ENCODE data around the gene NRXN3. TPM values are rescaled to one million over a fixed set of nuclear protein-coding genes. Genes with fewer than 3 reads are reported as not detected.
A peak's percentile ranks its signal among the peaks of the same experiment; 100 is the strongest.

The NRXN3 gene
- total RNA-seq, 1 donor from 2014 or later = 18.0 TPM

DNA sequence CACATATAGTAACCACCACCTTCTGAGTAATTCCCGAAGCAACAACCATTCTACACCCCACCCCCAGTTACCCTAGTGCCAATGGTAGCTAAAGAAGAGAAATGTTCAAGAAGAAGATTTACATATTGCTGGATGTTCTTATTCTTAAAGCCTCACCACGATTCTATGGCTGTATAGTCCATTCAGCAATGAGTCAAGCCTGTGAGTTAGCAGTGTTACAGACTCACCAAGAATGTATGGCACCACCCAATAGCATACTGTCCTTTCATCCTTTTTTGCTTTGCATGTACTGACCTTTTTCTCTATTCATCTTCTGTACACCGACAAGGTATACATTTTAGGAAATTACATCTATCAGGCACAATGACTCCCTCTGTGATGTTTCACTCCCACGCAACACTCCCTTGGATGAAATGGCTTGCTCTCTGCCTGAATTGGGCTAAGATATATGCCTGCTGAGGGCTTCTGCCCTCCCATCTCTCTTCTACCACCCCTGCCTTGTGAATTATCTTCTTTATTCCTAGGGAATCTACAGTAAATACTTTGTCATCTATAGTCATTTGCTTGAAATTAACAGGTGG lies 1095.3 kb downstream of the NRXN3 start:
- H3K27ac Mint-ChIP-seq (ENCODE audit: unreplicated experiment) = peak overlapping the region; percentile 43
- Histone ChIP-seq H3K9ac (ENCODE audit: low read length) (no peak overlapping the region), H3K27me3 (ENCODE audit: insufficient read depth, low read length) (no peaks in the 10 kb centered on the region), H3K4me1 (ENCODE audit: insufficient read depth, low read length) (no peaks in the 10 kb centered on the region), H3K4me3 (ENCODE audit: insufficient read depth, low read depth, low read length) (no peak overlapping the region), H3K79me2 (ENCODE audit: insufficient read depth, low read length) (no peaks in the 10 kb centered on the region), H2AFZ (ENCODE audit: low read depth, low read length) (no peak overlapping the region), H3K4me2 (ENCODE audit: low read length) (no peak overlapping the region), H3K36me3 (ENCODE audit: insufficient read depth, low read length) (no peaks in the 10 kb centered on the region), H3K27ac (ENCODE audit: low read depth, low read length) (no peak overlapping the region), H4K20me1 (ENCODE audit: insufficient read depth, low read length) (no peaks in the 10 kb centered on the region), H3K9me3 (ENCODE audit: insufficient read depth, low read depth, low read length) (no peaks in the 10 kb centered on the region)
- no peaks in the 10 kb centered on the region for H3K9me3 Mint-ChIP-seq (ENCODE audit: unreplicated experiment)
- peaks cover 9% of the 10 kb centered on the region for H3K27me3 Mint-ChIP-seq (ENCODE audit: low read depth, unreplicated experiment)
- DNase-seq (ENCODE audit: low read depth) (no peak), FAIRE-seq (no peak)
- TF ChIP-seq, protein P1, sequence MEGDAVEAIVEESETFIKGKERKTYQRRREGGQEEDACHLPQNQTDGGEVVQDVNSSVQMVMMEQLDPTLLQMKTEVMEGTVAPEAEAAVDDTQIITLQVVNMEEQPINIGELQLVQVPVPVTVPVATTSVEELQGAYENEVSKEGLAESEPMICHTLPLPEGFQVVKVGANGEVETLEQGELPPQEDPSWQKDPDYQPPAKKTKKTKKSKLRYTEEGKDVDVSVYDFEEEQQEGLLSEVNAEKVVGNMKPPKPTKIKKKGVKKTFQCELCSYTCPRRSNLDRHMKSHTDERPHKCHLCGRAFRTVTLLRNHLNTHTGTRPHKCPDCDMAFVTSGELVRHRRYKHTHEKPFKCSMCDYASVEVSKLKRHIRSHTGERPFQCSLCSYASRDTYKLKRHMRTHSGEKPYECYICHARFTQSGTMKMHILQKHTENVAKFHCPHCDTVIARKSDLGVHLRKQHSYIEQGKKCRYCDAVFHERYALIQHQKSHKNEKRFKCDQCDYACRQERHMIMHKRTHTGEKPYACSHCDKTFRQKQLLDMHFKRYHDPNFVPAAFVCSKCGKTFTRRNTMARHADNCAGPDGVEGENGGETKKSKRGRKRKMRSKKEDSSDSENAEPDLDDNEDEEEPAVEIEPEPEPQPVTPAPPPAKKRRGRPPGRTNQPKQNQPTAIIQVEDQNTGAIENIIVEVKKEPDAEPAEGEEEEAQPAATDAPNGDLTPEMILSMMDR (IDR thresholded peaks at IDR 0.05; ENCODE audit: insufficient read depth, low read depth, low read length) = no peak
- TF ChIP-seq EZH2 (IDR thresholded peaks at IDR 0.05; ENCODE audit: insufficient read depth, low read length) = no peak
- H3K4me1 Mint-ChIP-seq (ENCODE audit: low read depth, unreplicated experiment) = peaks cover 4% of the 10 kb centered on the region
- no peaks in the 10 kb centered on the region for H3K36me3 Mint-ChIP-seq (ENCODE audit: low read depth, unreplicated experiment)
- no peak overlapping the region for H3K4me3 Mint-ChIP-seq (ENCODE audit: unreplicated experiment)

DNA sequence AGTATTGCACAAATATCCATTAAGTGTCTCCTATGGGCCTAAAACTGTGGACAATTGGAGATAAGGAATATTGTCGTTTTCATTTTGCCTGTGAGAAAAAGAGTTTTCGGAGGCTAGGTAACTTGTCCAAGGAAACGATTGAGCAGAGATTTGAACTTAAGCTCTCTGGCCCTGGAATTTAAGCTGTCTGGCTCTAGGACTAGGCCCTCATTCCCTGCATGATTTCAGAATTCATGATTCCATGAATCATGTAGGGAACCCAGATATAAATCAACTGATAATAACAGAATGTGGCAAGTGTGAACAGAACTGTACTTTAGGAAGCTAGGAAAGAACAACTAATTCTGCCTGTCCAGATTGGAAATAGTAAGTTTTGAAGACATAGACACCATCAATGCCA lies 1100.2 kb downstream of the NRXN3 start:
- H3K27me3 ChIP-seq (ENCODE audit: insufficient read depth, low read length) = no peaks in the 10 kb centered on the region
- peaks cover 2% of the 10 kb centered on the region for H3K4me1 Mint-ChIP-seq (ENCODE audit: low read depth, unreplicated experiment)
- no peak overlapping the region for H3K27ac ChIP-seq (ENCODE audit: low read depth, low read length)
- H3K4me2 ChIP-seq (ENCODE audit: low read length) = no peak overlapping the region
- no peaks in the 10 kb centered on the region for H3K36me3 Mint-ChIP-seq (ENCODE audit: low read depth, unreplicated experiment)
- no peak overlapping the region for H3K4me3 ChIP-seq (ENCODE audit: insufficient read depth, low read depth, low read length)
- FAIRE-seq (no peak), DNase-seq (ENCODE audit: low read depth) (no peak)
- H3K9me3 ChIP-seq (ENCODE audit: insufficient read depth, low read depth, low read length) = no peaks in the 10 kb centered on the region
- H3K4me3 Mint-ChIP-seq (ENCODE audit: unreplicated experiment) = no peak overlapping the region
- no peaks in the 10 kb centered on the region for H3K4me1 ChIP-seq (ENCODE audit: insufficient read depth, low read length)
- no peak overlapping the region for H3K9ac ChIP-seq (ENCODE audit: low read length)
- TF ChIP-seq, protein P1 (IDR thresholded peaks at IDR 0.05; ENCODE audit: insufficient read depth, low read depth, low read length) = no peak
- TF ChIP-seq EZH2 (IDR thresholded peaks at IDR 0.05; ENCODE audit: insufficient read depth, low read length) = no peak
- no peaks in the 10 kb centered on the region for H3K27me3 Mint-ChIP-seq (ENCODE audit: low read depth, unreplicated experiment)
- no peaks in the 10 kb centered on the region for H3K79me2 ChIP-seq (ENCODE audit: insufficient read depth, low read length)
- no peak overlapping the region for H3K27ac Mint-ChIP-seq (ENCODE audit: unreplicated experiment)
- no peaks in the 10 kb centered on the region for H4K20me1 ChIP-seq (ENCODE audit: insufficient read depth, low read length)
- no peak overlapping the region for H2AFZ ChIP-seq (ENCODE audit: low read depth, low read length)
- no peaks in the 10 kb centered on the region for H3K36me3 ChIP-seq (ENCODE audit: insufficient read depth, low read length)
- no peaks in the 10 kb centered on the region for H3K9me3 Mint-ChIP-seq (ENCODE audit: unreplicated experiment)

DNA sequence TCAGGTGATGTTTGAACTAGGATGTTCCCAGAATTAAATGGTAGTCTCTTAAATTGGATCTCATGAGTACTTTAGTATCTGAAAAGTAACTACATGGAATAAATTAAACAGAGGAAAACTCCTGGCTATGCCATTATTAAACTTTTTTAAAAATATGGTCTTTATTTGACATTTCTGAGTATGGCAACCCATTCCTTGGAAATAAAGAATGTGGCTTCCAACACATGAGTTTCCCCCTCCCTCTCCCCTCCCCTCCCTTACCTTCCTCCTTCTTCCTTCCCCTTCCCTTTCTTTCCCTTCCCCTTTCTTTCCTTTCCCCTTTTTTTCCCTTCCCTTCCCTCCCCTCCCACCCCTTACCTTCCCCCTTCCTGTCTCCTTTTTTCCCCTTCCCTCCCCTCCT lies 1100.9 kb downstream of the NRXN3 start:
- Histone ChIP-seq H3K9me3 (ENCODE audit: insufficient read depth, low read depth, low read length) (no peaks in the 10 kb centered on the region), H3K79me2 (ENCODE audit: insufficient read depth, low read length) (no peaks in the 10 kb centered on the region), H3K4me2 (ENCODE audit: low read length) (no peak overlapping the region), H3K27me3 (ENCODE audit: insufficient read depth, low read length) (no peaks in the 10 kb centered on the region), H3K4me1 (ENCODE audit: insufficient read depth, low read length) (no peaks in the 10 kb centered on the region), H3K4me3 (ENCODE audit: insufficient read depth, low read depth, low read length) (no peak overlapping the region), H4K20me1 (ENCODE audit: insufficient read depth, low read length) (no peaks in the 10 kb centered on the region), H2AFZ (ENCODE audit: low read depth, low read length) (no peak overlapping the region), H3K9ac (ENCODE audit: low read length) (no peak overlapping the region), H3K36me3 (ENCODE audit: insufficient read depth, low read length) (no peaks in the 10 kb centered on the region), H3K27ac (ENCODE audit: low read depth, low read length) (no peak overlapping the region)
- no peak overlapping the region for H3K27ac Mint-ChIP-seq (ENCODE audit: unreplicated experiment)
- H3K4me3 Mint-ChIP-seq (ENCODE audit: unreplicated experiment) = no peak overlapping the region
- no peak for FAIRE-seq
- no peak for TF ChIP-seq EZH2 (IDR thresholded peaks at IDR 0.05; ENCODE audit: insufficient read depth, low read length)
- TF ChIP-seq, protein P1 (IDR thresholded peaks at IDR 0.05; ENCODE audit: insufficient read depth, low read depth, low read length) = no peak
- H3K27me3 Mint-ChIP-seq (ENCODE audit: low read depth, unreplicated experiment) = no peaks in the 10 kb centered on the region
- DNase-seq (ENCODE audit: low read depth) = no peak
- no peaks in the 10 kb centered on the region for H3K36me3 Mint-ChIP-seq (ENCODE audit: low read depth, unreplicated experiment)
- no peaks in the 10 kb centered on the region for H3K9me3 Mint-ChIP-seq (ENCODE audit: unreplicated experiment)
- no peaks in the 10 kb centered on the region for H3K4me1 Mint-ChIP-seq (ENCODE audit: low read depth, unreplicated experiment)

All from astrocyte (in vitro differentiated cells and primary cell).